HG02884 (cell line): Measurements from ENCODE around the gene BACE1.
"Not testable (repeated sequence)": the region's sequence is repeated elsewhere in the genome, so short reads cannot be mapped to it uniquely, and the experiment has no call there.

Experiments used
- ATAC-seq: cut with Tn5 transposase; IDR thresholded peaks from one replicate; pipeline ENCODE4 v1.9.1; 2021; ENCODE audit warnings: mild to moderate bottlenecking, moderate library complexity; ENCODE audit not compliant: unreplicated experiment

Gene BACE1

DNA sequence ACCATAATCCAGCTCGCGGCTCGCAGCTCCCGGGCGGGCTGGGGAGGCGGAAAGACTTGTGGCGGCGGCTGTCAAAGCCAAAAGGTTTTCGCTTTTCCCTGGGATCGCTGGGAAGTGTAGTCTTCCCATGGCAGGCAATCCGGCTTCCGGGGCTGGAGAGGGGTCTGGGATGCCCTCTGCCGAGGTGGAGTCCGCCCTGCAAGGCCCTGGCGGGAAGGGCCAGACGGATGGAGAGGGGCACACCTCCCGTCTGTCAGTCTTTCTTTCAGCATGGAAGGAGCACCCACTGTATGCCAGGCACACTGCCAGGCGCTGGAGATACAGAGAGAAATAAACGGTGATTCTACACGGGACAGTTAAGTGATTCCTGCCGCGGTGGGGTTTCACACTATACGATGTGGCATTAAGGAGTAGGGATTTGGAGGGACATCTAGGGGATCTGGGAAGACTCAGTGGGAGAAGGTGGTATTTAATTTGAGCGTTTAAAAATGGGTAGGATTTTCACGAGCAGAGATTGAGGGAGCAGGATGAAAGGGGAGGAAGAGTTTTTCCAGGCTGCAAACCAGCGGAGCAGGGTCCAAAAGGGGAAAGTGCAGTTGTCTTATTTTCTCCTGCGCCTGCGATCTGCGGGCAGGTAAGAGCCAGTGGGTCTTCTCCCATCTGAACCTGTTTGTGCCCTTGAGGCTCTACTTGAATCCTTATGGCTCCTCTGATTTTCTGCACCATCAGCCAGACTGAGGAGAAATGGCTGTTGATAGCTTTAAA is at the start of gene BACE1:
TSS of gene BACE1 (minus strand) at position 60 of the 765 bp plus-strand sequence. CDS start 461 bp downstream, outside the sequence.
- ATAC-seq = no peak

DNA sequence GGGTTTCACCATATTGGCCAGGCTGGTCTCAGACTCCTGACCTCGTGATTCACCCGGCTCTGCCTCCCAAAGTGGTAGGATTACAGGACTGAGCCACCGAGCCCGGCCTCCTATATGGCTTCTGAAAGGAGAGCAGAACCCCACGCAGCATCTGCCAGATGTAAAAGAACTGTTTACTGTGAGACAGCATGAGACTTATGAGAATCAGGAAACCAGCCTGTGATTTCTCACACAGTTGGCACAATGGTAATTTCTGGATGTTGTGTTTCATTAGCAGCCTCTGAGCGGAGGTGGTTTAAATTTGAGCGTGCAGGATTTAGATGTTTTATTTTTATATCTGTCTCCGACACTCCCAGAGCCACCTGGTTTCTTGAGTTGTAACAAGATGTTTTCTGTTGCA is 45.4 kb upstream of the BACE1 start:
- no peak for ATAC-seq

DNA sequence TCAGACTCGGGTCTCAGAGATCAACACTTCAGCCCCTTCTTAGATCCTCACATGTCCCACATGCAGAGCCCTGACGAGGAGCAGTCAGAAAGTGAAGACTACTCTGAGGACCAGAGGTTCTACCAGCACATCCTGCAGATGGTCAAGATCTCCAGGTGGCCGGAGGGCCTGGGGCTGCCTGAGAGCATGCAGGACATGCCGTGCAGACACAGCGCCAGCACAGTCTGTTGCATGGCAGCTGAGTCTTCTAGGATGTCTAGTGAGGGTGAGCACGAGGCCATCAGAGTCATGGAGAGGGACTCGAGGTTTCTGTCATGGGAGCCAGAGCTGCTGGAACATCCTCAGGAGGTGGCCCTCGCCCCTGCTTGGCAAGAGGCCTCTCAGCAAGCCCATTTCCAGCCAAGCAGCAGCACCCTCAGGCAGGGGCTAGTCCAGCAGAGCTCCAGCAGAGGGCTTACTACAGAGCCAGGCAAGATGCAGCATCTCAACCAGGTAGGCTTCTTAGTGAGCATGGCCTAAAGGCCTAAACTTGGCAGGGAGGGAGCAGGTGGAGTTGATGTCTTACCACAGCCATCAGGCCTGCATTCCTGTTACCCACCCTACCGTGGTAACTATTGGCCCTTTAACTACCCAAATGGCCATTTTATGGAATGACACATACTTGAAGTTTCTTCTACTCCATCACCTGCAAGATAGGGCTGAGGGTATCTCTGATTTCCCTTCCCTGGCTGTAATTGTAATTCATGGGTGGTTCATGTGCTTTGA is 40.3 kb upstream of the BACE1 start:
- ATAC-seq = no peak

DNA sequence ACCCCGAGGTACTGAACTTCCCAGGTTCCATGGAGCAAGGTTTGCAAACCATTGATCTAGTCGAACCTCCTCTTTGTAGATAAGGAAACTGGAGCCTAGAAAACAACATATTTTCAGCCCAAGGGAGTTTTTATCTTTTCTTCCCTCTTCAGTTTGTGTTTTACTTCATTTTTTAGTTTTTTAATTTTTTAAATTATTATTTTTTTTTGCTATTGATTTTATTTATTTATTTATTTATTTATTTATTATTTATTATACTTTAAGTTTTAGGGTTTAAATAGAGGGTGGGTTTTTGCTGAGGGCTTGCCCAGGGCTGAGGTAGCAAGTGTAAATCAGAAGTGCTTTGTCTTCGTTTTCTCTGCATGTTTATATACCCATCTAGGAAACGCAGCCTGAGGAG is 38.5 kb upstream of the BACE1 start:
- ATAC-seq = no peak

DNA sequence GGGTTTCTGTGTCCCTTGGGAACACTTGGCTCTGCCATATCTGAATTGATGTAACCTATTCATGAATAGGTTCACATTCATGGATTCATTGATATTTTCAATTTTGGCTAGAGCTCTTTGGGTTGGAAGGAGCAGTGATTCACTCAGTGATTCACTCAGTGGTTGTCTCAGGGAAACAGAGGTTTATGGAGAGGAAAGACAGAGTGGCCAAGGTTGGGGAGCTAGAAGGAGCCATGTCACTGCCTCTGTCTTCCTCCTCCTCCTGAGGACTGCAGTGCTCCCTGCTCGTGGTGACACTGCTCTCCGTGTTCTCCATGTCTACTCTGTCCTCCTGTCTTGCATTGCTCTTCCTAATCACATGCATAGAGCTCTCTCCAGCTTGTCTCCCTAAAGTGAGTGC is 29.0 kb upstream of the BACE1 start:
- no peak for ATAC-seq

DNA sequence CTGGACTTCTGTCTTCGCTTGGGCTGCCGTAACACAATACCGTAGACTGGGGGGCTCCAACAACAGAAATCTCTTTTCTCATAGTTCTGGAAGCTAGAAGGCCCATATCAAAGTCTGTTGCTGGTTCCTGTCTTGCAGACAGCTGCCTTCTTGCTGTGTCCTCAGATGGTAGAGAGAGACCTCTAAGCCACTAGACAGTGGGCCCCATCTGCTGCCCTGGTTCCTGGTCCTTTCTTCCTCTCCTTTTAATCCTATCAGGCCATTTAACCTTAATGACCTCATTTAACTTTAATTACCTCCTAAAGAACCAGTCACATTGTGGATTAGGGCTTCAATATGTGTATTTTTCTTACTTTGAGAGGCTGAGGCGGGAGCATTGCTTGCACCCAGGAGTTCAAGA is 21.0 kb upstream of the BACE1 start:
- no peak for ATAC-seq

DNA sequence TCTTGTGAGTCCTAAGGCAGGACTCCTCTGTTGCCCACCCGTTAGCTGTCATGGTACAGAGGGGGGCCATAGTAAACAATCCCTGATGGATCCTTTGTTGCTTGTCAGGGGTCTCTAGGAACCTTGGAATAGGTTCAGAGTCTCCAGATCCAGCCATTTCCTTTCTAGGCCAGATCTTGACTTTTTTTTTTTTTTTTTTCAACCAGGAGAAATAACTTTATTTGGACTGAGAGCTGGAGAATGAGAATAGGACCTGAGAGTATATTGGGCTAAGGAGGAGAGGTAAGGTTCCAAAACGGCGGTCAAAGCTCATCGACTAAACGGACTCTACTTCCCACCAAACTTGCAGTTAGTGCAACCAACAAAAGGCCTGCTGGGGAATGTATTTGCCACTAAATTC is 19.3 kb upstream of the BACE1 start:
- ATAC-seq = no peak

DNA sequence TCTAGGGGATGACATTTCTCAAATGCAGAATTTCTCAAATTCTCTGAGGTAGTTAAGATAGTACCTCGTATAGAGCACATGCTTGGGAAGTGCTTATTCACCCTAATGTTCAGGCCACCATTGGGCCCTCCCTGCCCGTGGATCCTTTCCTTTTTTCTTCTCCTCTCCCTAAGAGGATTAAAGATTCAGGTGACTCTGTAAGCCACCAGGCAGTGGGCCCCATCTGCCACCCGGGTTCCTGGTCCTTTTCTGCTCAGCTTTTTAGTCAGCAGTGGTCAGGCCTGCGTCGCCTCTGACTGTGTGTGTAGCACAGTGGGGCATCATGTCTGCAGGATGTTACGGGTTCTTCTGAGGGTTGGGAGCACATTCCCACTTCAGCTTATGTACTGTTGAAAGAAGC is 18.8 kb upstream of the BACE1 start:
- no peak for ATAC-seq

DNA sequence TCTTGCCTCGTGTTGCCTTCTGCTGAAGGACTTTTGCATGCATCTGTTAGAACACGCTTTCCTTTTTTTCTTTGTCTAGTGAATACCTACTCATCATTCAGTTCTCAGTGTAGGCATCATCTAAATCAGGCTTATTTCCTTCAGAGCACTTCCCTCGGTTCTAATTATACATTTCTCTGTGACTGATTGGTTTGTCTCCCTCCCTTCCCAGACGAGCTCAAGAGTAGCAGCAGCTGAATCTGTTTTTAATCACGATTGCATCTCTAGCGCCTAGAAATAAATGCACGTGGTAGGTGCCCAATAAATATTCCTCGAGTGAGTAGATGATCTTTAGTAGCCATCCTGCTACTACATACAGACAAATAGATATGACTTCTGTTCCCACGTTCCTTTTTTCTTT is 17.9 kb upstream of the BACE1 start:
- no peak for ATAC-seq

DNA sequence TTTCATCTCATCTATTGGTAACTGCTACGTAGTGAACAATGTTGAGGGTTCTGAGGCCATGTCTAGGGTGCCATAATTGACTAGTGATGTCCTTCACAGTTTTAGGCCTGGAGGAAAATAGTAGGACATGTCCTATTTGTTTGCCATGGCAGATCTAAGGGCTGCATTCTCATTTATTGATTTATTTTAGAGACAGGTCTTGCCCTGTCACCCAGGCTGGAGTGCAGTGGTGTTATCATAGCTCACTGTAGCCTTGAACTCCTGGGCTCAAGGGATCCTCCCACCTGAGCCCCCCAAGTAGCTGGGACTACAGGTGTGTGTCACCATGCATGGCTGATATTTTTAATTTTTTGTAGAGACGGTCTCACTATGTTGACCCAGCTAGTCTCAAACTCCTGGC is 16.8 kb upstream of the BACE1 start:
- no peak for ATAC-seq

DNA sequence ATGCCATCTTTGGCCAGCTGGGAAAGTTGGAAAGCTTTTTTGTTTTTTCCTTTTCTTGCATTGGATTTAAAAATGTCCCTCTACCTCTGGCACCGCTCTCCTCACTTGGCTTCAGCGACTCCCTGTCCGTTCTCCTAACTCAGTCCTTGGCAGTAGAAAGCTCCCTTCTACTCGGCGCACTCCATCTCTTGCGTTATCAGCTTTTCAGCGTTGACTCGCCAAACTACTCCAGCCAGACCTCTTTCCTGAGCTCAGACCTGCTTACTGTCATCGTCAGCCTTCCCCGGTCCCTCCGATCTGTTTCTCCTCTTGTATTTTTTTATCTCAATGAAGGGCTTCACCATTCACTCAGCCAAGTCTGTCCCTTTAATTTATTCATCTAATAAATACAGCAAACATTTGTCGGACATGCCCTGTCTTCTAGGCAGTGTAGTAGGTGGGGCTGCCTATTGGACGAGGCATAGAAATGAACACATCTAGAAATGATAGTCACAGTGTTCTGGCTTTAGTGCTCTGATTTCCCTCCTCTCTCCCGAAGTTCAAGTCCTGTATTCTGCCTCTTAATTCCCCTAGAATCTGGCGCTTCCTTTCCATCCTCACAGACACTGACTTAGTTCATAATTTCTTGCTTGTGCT is 12.4 kb upstream of the BACE1 start:
- no peak for ATAC-seq

DNA sequence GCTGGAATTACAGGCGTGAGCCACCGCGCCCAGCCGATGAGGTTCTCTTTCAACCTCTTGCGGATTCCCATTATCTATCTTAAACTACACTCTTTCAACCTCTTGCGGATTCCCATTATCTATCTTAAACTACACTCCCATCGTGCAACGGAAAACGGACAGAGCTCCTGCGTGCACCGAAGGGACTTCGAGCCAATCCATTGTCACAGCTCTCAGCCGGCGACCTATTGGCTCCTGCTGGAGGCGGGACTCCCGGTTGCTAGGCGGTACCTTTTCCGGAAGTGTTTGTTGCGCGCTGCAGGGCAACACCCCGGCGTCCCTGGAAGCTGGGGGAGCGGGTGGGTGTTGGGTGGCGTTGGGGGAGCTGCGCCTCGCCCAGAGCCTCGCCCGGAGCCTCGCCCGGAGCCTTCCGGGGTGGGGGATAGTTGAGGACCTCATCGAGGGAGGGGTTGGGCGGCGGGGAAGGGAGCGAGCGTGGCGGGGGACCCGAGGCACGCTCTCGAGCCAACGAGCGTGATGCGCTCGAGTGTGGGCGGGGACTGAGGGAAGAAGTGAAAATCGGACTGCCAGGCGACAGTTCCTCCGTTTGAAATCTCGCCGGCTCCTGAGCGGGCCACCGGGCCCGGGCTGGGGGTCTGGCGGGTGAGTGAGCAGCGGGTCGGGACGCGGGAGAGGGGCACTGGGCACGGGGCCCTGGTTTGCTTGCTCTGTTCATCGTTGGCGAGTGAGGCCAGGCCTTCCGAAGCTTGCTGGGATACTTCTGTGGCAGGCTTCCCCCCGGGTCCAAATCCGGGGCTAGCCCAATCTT is 11.7 kb upstream of the BACE1 start, which contains the start of gene CEP164:
TSS of gene CEP164 (plus strand) at position 288 of the 808 bp plus-strand sequence. CDS start 10,733 bp downstream, outside the sequence.
- peak; percentile 93 for ATAC-seq

DNA sequence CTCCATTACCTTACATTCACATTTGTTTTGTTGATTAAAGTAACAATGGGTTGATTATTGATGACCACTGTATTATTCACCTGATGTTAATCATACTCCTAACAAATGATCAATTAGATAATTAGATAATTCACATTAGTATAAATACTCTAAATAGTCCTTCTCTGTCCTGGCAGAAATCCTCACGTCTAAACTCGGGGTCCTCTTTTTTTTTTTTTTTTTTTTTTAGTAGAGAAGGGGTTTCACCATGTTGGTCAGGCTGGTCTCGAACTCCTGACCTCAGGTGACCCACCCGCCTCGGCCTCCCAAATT is 11.2 kb upstream of the BACE1 start:
- ATAC-seq = not testable (repeated sequence)

DNA sequence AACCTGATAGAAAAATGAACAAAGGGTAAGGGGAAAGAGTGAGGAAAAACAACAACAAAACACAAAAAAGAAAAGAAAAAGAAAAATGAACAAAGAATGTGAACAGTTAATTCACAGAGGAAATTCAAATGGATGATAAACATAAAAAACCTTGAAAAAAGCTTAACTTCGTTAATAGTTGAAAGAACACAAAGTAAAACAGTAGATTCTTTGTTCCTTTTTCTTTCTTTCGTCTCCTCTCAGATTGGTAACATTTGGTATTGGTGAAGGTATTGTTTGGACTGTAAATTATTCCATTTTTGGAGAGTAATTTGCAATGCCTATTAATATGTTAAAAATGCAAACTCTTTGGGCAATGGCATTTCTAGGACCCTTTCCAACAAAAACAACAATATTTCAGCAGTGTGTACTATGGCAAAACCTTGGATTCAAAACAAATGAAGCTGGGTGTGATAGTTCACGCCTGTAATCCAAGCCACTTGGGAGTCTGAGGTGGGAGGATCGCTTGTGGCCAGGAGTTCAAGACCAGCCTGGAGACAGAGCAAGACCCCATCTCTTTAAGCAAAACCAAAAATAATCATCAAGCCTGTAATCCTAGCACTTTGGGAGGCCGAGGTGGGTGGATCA is 3.3 kb upstream of the BACE1 start:
- ATAC-seq = no peak

DNA sequence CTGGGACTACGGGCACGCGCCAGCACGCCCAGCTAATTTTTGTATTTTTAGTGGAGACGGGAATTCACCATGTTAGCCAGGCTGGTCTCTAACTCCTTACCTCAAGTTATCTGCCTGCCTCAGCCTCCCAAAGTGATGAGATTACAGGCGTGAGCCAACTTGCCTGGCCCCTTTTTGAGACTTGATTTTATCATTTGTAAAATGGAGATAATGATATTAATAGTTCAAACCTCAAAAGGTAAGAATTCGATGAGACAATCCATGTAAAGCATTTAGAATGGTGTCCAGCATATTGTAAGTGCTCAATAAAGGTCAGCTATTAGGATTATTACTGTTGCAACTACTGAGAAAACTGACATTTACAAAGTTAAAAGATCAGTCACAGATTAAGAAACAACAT is 2.7 kb upstream of the BACE1 start:
- no peak for ATAC-seq

DNA sequence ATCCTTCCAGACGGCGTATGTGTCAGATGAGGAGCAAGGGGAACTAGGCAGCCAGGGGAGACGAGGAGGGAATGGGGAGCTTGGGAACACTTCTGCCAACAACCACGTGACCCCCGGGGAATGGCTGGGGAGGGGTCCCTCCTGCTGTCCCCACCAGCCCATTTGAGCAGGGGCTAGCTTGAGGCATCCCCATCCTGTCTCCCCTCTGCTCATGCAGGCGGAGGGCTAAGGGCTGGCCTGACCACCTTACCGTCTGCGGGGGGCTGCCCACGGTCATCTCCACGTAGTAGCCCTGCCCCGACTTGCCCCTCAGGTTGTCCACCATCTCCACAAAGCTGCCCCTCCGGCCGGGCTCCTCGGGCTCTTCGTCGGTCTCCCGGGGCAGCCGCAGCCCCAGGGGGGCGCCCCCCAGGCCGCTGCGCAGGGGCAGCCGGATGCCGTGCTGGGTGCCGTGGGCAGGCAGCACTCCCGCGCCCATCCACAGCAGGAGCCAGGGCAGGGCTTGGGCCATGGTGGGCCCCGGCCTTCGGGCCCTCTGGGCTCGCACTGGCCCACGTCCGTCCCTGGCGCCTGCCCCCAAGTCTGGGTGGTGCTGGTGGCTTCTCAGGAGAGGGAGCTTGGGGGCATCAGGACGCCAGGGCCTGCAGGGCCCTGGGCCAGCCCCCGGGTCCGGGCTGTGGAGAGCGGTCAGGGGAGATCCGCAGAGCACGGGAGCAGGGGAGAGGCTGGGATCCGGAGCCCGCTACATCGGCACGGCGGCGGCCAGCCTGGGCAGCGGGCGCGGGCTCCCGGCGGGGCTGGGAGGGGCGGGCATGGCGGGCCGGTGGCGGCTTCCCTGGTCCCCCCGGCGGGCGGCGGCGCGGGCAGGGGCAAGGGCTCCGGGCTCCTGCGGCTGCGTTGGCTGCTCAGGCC is 515 bp downstream of the BACE1 start:
- ATAC-seq = no peak

DNA sequence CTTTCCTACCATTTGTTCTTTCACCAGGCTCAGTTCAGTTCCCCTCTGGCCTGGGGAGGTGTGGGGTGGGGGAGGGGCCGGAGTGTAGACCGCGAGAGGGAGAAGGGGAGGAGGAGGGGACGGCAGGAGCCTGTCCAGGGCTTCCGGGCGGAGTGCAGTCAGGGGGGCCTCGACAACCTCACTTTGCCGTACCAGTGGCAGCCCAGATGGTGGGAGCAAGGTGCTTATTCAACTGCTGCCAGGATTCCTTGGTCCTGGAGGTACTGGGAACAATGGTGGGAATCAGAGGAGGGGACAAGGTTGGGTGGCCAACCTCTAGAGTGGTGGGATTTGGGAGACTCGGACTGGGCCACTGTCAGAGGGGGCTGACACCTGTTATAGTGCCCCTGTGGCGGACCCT is 1.2 kb downstream of the BACE1 start:
- no peak for ATAC-seq

DNA sequence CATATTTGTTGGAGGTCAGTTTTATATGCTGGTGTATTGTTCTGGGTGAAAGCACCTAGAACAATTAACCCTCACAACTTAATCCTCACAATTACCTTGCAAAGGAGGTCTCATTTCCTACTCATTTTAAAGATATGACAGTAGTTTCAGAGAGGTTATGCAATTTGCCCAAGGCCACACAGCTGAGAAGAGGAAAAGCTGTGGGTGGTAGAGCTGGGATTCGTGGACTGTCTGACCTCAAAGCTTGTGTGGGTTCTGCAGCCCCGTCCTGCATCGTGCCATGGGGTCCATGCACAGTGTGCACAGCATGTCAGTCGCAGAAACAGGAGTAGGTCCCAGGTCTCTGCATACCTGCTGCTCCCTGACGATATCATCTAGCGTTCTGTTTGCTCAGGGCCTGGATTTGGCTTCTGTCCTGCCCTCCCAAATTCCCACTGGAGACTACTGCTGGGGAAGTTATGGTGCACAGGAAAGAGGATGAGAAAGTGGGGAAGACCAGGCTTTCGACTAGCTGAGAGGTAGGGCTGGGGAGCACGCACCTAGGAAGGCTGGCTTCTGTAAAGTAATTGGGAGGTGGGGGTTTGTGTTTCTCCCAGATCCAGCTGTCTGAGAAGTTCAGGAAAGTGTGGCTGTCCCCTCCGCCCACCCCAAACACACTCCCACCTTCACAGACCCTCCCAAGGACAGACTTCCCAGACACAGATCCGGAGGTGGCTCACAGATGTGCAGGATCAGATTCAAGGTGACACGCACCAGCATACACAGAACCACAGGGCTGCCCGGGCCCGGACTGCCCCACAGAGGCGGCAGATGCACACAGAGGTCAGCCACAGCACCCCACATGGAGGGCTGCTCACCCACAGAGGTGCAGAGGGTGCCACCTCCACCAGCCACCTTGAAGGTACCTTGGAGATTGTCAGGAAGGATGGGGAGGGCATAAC is 2.0 kb downstream of the BACE1 start:
- ATAC-seq = no peak

DNA sequence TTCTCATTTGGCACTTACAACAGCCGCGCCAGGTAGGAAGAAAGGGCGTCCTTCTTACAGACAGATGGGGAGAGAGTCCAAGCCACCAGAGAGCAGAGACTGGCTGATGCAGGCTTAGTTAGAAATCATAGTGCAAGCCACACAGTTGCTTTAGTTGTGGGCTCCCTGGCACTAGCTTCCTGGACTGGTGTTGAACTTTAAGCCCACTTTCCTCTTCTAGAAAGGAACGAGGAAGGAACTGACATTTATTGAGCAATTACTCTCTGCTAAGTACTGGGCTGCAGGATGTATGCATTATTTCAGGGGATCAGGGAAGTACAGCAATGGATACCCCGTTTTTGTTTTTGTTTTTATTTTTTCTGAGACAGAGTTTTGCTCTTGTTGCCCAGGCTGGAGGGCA is 3.0 kb downstream of the BACE1 start:
- ATAC-seq = no peak
